ENCODE results near the gene HNRNPUL1.

DNA sequence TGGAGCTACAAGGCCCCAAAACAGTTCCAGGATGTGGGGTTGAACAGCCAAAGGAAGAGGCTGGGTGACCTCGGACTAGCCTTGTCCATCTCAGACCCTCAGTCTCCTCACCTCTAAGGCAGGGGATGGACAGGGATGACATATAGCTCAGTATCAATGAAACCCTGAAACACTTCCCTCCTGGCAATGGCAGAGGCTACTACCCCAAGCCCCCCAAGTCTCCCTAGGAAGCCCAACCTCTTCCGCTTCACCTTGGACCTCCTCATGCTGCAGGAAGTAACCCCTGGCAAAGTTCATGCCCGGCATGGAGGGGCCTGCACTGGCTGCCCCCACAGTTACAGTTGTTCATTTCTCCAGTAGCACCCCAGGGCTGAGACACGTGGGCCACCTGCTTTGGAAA is 56.4 kb downstream of the HNRNPUL1 start:
- TF ChIP-seq, protein P1, sequence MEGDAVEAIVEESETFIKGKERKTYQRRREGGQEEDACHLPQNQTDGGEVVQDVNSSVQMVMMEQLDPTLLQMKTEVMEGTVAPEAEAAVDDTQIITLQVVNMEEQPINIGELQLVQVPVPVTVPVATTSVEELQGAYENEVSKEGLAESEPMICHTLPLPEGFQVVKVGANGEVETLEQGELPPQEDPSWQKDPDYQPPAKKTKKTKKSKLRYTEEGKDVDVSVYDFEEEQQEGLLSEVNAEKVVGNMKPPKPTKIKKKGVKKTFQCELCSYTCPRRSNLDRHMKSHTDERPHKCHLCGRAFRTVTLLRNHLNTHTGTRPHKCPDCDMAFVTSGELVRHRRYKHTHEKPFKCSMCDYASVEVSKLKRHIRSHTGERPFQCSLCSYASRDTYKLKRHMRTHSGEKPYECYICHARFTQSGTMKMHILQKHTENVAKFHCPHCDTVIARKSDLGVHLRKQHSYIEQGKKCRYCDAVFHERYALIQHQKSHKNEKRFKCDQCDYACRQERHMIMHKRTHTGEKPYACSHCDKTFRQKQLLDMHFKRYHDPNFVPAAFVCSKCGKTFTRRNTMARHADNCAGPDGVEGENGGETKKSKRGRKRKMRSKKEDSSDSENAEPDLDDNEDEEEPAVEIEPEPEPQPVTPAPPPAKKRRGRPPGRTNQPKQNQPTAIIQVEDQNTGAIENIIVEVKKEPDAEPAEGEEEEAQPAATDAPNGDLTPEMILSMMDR (IDR thresholded peaks at IDR 0.05), result no peak
- no peak for TF ChIP-seq POLR2A (IDR thresholded peaks at IDR 0.05)
